Effector memory CD4-positive, alpha-beta T cell (primary cell): ENCODE data around the gene F2.

Experiments
- DNase-seq, 3 donors: peaks; one replicate each; pipeline ENCODE4 v3.0.0-alpha.2; 2020
- H3K27ac ChIP-seq: 2 replicates; pipeline ENCODE4 v1.7.0; 2013; ENCODE audit warnings: mild to moderate bottlenecking, low read length, moderate library complexity; ENCODE audit not compliant: insufficient read depth, poor library complexity, severe bottlenecking
- H3K27me3 ChIP-seq: replicated peaks from 2 replicates; pipeline ENCODE4 v1.7.0; 2013; ENCODE audit warnings: mild to moderate bottlenecking, low read length; ENCODE audit not compliant: insufficient read depth, control insufficient read depth, poor library complexity, severe bottlenecking
- H3K36me3 ChIP-seq: 2 replicates; pipeline ENCODE4 v1.7.0; 2013; ENCODE audit warnings: mild to moderate bottlenecking, low read length, moderate library complexity; ENCODE audit not compliant: control insufficient read depth, insufficient read depth
- H3K4me1 ChIP-seq: 2 replicates; pipeline ENCODE4 v1.7.0; 2013; ENCODE audit warnings: low read length, mild to moderate bottlenecking; ENCODE audit not compliant: control insufficient read depth, insufficient read depth, poor library complexity, severe bottlenecking
- H3K4me3 ChIP-seq: 2 replicates; pipeline ENCODE4 v1.7.0; 2013; ENCODE audit warnings: low read length, low read depth, mild to moderate bottlenecking; ENCODE audit not compliant: insufficient read depth, poor library complexity, severe bottlenecking
- H3K9me3 ChIP-seq: 2 replicates; pipeline ENCODE4 v1.7.0; 2013; ENCODE audit warnings: mild to moderate bottlenecking, low read length, moderate library complexity; ENCODE audit not compliant: control insufficient read depth

Gene F2

GRCh38 chr11:46726206-46726862, 7.3 kb downstream of the F2 start:
- no peaks in the 10 kb centered on the region for H3K4me1 ChIP-seq
- no peaks in the 10 kb centered on the region for H3K27me3 ChIP-seq
- DNase-seq, result no peak
- no peak overlapping the region for H3K4me3 ChIP-seq
- no peaks in the 10 kb centered on the region for H3K36me3 ChIP-seq
- H3K27ac ChIP-seq, result no peak overlapping the region
- no peaks in the 10 kb centered on the region for H3K9me3 ChIP-seq

- Histone ChIP-seq H3K9me3 (no peaks in the 10 kb centered on the region), H3K4me3 (no peak overlapping the region), H3K27me3 (no peaks in the 10 kb centered on the region), H3K36me3 (no peaks in the 10 kb centered on the region), H3K27ac (no peak overlapping the region), H3K4me1 (no peaks in the 10 kb centered on the region)
- no peak for DNase-seq
These were observed 9.1 kb downstream of the F2 start for GRCh38 chr11:46727952-46728658.

GRCh38 chr11:46728659-46729040, 9.6 kb downstream of the F2 start:
- DNase-seq, result no peak
- no peaks in the 10 kb centered on the region for H3K36me3 ChIP-seq
- no peak overlapping the region for H3K4me3 ChIP-seq
- H3K27me3 ChIP-seq, result no peaks in the 10 kb centered on the region
- H3K9me3 ChIP-seq, result no peaks in the 10 kb centered on the region
- H3K27ac ChIP-seq, result no peak overlapping the region
- H3K4me1 ChIP-seq, result no peaks in the 10 kb centered on the region

- Histone ChIP-seq H3K4me1 (no peaks in the 10 kb centered on the region), H3K27me3 (no peaks in the 10 kb centered on the region), H3K27ac (no peak overlapping the region), H3K4me3 (no peak overlapping the region), H3K36me3 (no peaks in the 10 kb centered on the region), H3K9me3 (no peaks in the 10 kb centered on the region)
- no peak for DNase-seq
These were observed 10.4 kb downstream of the F2 start for GRCh38 chr11:46729110-46730027.

- H3K27ac ChIP-seq, result no peak overlapping the region
- no peak overlapping the region for H3K4me3 ChIP-seq
- no peaks in the 10 kb centered on the region for H3K9me3 ChIP-seq
- H3K36me3 ChIP-seq, result no peaks in the 10 kb centered on the region
- H3K4me1 ChIP-seq, result no peaks in the 10 kb centered on the region
- no peak for DNase-seq
- no peaks in the 10 kb centered on the region for H3K27me3 ChIP-seq
These were observed 12.5 kb downstream of the F2 start for GRCh38 chr11:46731545-46731944.

GRCh38 chr11:46733234-46733633, 14.2 kb downstream of the F2 start:
- H3K27me3 ChIP-seq, result no peaks in the 10 kb centered on the region
- no peaks in the 10 kb centered on the region for H3K4me1 ChIP-seq
- no peak overlapping the region for H3K4me3 ChIP-seq
- DNase-seq, result no peak
- no peaks in the 10 kb centered on the region for H3K36me3 ChIP-seq
- H3K9me3 ChIP-seq, result no peaks in the 10 kb centered on the region
- no peak overlapping the region for H3K27ac ChIP-seq

- Histone ChIP-seq H3K9me3 (no peaks in the 10 kb centered on the region), H3K27ac (no peak overlapping the region), H3K4me3 (no peak overlapping the region), H3K4me1 (no peaks in the 10 kb centered on the region), H3K27me3 (no peaks in the 10 kb centered on the region), H3K36me3 (no peaks in the 10 kb centered on the region)
- DNase-seq, result no peak
These were observed 17.1 kb downstream of the F2 start for GRCh38 chr11:46736146-46736545.

GRCh38 chr11:46736615-46737014, 17.6 kb downstream of the F2 start:
- Histone ChIP-seq H3K27me3 (no peaks in the 10 kb centered on the region), H3K9me3 (no peaks in the 10 kb centered on the region), H3K27ac (no peak overlapping the region), H3K36me3 (no peaks in the 10 kb centered on the region), H3K4me1 (no peaks in the 10 kb centered on the region), H3K4me3 (no peak overlapping the region)
- DNase-seq, result no peak

GRCh38 chr11:46737699-46738098, 18.7 kb downstream of the F2 start:
- Histone ChIP-seq H3K4me1 (no peaks in the 10 kb centered on the region), H3K36me3 (no peaks in the 10 kb centered on the region), H3K4me3 (no peak overlapping the region), H3K27ac (no peak overlapping the region), H3K9me3 (no peaks in the 10 kb centered on the region), H3K27me3 (no peaks in the 10 kb centered on the region)
- DNase-seq, result no peak

GRCh38 chr11:46738887-46739286, 19.9 kb downstream of the F2 start:
- no peak overlapping the region for H3K27ac ChIP-seq
- H3K9me3 ChIP-seq, result no peaks in the 10 kb centered on the region
- no peaks in the 10 kb centered on the region for H3K27me3 ChIP-seq
- no peak for DNase-seq
- peaks cover 8% of the 10 kb centered on the region for H3K36me3 ChIP-seq
- H3K4me1 ChIP-seq, result no peaks in the 10 kb centered on the region
- H3K4me3 ChIP-seq, result no peak overlapping the region
